GM12865 (cell line): ENCODE results near the gene ZNF385A.

ENCODE experiments used
- DNase-seq: peaks from one replicate; pipeline ENCODE4 v3.0.0; 2010; ENCODE audit warnings: low read depth
- H3K4me3 ChIP-seq: 2 replicates; pipeline ENCODE4 v1.5.1; 2011; ENCODE audit warnings: mild to moderate bottlenecking, low read depth, low read length, control low read depth
- CTCF ChIP-seq: IDR thresholded peaks from 2 replicates; pipeline ENCODE4 v1.5.1; 2011; ENCODE audit warnings: low read length, control low read depth, low read depth, inconsistent platforms; ENCODE audit not compliant: insufficient read depth; ENCODE audit errors: missing control alignments

The ZNF385A gene

DNA sequence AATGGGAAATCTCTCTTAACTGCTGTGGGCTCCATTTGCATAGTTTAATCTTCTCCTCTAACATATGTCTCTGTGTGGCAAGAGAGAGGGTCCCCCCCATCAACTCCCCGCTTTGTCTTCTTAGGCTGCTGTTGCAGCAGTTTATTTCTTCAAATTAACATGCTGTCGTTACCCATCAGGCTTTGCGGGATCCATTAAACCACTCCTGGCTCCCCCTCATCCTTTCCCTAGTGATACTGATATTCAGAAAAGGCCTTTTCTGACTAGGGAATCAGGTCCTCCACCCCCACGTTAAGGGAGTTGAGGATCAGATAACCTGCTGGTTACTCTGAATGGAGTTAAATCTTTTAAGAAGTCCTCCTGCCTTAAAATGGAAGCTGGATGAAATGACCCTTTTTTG, 35.5 kb downstream of the ZNF385A start:
- TF ChIP-seq CTCF = no peak
- no peak overlapping the region for H3K4me3 ChIP-seq
- no peak for DNase-seq

DNA sequence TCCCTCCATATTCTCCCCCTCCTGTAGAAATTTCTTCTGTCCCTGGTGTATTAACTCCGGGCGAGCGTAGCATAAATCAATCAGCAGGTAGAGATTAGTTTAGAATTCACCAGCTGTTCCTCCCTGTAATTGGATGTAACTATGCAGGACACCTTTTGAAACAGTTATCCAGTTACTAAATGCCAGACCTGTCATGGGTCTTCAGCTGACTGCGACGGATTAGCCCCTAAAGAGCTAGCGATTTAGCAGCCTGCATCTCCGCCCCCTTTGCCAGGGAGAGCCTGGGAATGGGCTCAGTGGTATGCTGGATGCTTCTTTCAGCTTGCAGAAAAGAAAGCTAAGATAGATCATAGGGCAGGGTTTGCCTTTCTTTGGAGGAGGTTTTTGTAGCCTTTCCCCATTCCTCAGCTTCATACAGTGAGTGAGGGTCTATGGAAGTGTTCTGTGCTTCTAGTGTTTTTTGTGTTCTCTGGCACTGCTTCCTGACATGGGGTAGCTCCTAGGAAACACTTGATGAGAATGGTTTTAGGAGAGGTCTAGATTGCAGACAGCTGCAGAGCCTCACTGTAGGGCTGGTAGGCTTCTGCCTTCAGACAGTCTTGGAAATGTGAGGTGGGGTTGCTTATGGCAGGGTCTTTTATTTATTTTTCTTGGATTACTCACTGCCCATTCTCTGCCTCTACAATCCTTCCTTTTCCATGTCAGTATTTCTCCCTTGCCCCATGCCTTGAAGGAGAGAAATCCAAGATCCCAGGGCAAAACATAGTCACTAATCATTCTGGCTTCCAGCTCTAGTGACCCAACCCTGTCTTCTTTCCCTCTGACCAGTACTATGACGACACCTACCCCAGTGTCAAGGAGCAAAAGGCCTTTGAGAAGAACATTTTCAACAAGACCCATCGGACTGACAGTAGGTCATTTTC, 42.9 kb downstream of the ZNF385A start:
- no peak overlapping the region for H3K4me3 ChIP-seq
- no peak for TF ChIP-seq CTCF
- DNase-seq = no peak

- TF ChIP-seq CTCF = no peak
- no peak for DNase-seq
These were observed 43.7 kb downstream of the ZNF385A start for GRCh38 chr12:54340846-54341245.

GRCh38 chr12:54338698-54339296, 45.7 kb downstream of the ZNF385A start:
- no peak for DNase-seq
- H3K4me3 ChIP-seq = no peak overlapping the region
- no peak for TF ChIP-seq CTCF

More at GRCh38 chr12:54340846-54341245, 43.7 kb downstream of the ZNF385A start:
- no peak overlapping the region for H3K4me3 ChIP-seq

- DNase-seq = no peak
- no peak overlapping the region for H3K4me3 ChIP-seq
- no peak for TF ChIP-seq CTCF
These were observed 46.5 kb downstream of the ZNF385A start for GRCh38 chr12:54337854-54338650.

DNA sequence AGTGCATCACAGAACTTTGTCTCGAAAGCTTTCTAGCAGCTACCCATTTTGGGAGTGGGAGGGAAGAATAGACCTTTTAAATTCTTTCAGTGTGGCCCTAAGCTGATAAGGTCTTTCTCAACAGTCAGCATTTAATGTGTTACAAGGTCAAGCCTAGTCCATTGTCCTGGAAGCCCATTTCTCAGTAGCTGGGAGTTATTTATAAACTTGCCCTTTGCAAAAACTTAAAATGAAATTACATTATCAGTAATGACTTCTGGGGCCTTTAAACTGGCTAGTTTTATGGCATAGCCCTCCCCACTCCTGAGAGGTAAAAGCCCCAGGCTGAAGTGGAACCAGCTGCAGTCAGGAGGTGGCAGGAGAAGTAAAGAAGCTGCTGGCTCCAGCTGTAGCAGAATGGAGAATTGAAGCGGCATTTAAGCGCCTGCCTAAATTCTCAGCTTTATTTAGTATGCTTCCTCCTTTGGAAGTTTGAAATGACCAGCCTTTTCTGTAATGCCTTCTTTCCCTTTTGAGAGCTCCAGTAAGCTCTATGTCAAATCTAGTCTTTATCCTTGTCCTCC, 47.2 kb downstream of the ZNF385A start:
- DNase-seq = no peak
- no peak overlapping the region for H3K4me3 ChIP-seq
- no peak for TF ChIP-seq CTCF
